ENCODE measurements around the gene RIMS4. TPM values are rescaled to one million over a fixed set of nuclear protein-coding genes. Genes with fewer than 3 reads are reported as not detected.

Gene RIMS4
- total RNA-seq (2012; rRNA removed), result not detected in 2 replicates

- no peaks in the 10 kb centered on the region for H3K36me3 ChIP-seq (ENCODE audit: insufficient read depth, low read length)
- no peak within 1 kb of the TSS for H3K4me2 ChIP-seq (ENCODE audit: low read length)
- H3K4me1 ChIP-seq (ENCODE audit: control insufficient read depth, insufficient read depth, low read length), result no peaks in the 10 kb centered on the region
- H3K9ac ChIP-seq (ENCODE audit: low read depth, low read length), result no peak within 1 kb of the TSS
- H3K4me3 ChIP-seq (ENCODE audit: low read length), result no peak within 1 kb of the TSS
- H3K27me3 ChIP-seq (ENCODE audit: control insufficient read depth, insufficient read depth, low read length), result peaks cover 74% of the 10 kb centered on the region
- no peaks in the 10 kb centered on the region for H3K9me3 ChIP-seq (replicated peaks; ENCODE audit: low read length)
These were observed at the start of gene RIMS4 for GRCh38 chr20:44810391-44811149. Gene RIMS4, minus strand, starts transcription at chr20:44810546. Its CDS starts 275 bp downstream, at chr20:44810271.

- Histone ChIP-seq H3K4me1 (ENCODE audit: control insufficient read depth, insufficient read depth, low read length) (peaks cover 12% of the 10 kb centered on the region), H3K36me3 (ENCODE audit: insufficient read depth, low read length) (no peaks in the 10 kb centered on the region), H3K27me3 (ENCODE audit: control insufficient read depth, insufficient read depth, low read length) (peaks cover 15% of the 10 kb centered on the region), H3K9me3 (replicated peaks; ENCODE audit: low read length) (no peaks in the 10 kb centered on the region), H3K4me2 (ENCODE audit: low read length) (no peak overlapping the region), H3K9ac (ENCODE audit: low read depth, low read length) (no peak overlapping the region), H3K4me3 (ENCODE audit: low read length) (no peak overlapping the region)
These were observed 48.4 kb upstream of the RIMS4 start for GRCh38 chr20:44858606-44859360.

GRCh38 chr20:44856856-44857448 is 46.6 kb upstream of the RIMS4 start:
- H3K4me3 ChIP-seq (ENCODE audit: low read length), result no peak overlapping the region
- no peak overlapping the region for H3K9ac ChIP-seq (ENCODE audit: low read depth, low read length)

GRCh38 chr20:44856442-44856841 is 46.1 kb upstream of the RIMS4 start:
- no peak overlapping the region for H3K4me3 ChIP-seq (ENCODE audit: low read length)
- no peak overlapping the region for H3K9ac ChIP-seq (ENCODE audit: low read depth, low read length)
- no peak overlapping the region for H3K4me2 ChIP-seq (ENCODE audit: low read length)
- peaks cover 24% of the 10 kb centered on the region for H3K27me3 ChIP-seq (ENCODE audit: control insufficient read depth, insufficient read depth, low read length)
- H3K4me1 ChIP-seq (ENCODE audit: control insufficient read depth, insufficient read depth, low read length), result peaks cover 3% of the 10 kb centered on the region
- no peaks in the 10 kb centered on the region for H3K36me3 ChIP-seq (ENCODE audit: insufficient read depth, low read length)
- H3K9me3 ChIP-seq (replicated peaks; ENCODE audit: low read length), result no peaks in the 10 kb centered on the region

More at GRCh38 chr20:44856856-44857448, 46.6 kb upstream of the RIMS4 start:
- Histone ChIP-seq H3K4me1 (ENCODE audit: control insufficient read depth, insufficient read depth, low read length) (peaks cover 6% of the 10 kb centered on the region), H3K9me3 (replicated peaks; ENCODE audit: low read length) (no peaks in the 10 kb centered on the region), H3K27me3 (ENCODE audit: control insufficient read depth, insufficient read depth, low read length) (peaks cover 20% of the 10 kb centered on the region), H3K4me2 (ENCODE audit: low read length) (no peak overlapping the region), H3K36me3 (ENCODE audit: insufficient read depth, low read length) (no peaks in the 10 kb centered on the region)

GRCh38 chr20:44851545-44851944 is 41.2 kb upstream of the RIMS4 start:
- H3K4me3 ChIP-seq (ENCODE audit: low read length), result no peak overlapping the region
- no peaks in the 10 kb centered on the region for H3K36me3 ChIP-seq (ENCODE audit: insufficient read depth, low read length)
- H3K4me1 ChIP-seq (ENCODE audit: control insufficient read depth, insufficient read depth, low read length), result no peaks in the 10 kb centered on the region
- peaks cover 53% of the 10 kb centered on the region for H3K27me3 ChIP-seq (ENCODE audit: control insufficient read depth, insufficient read depth, low read length)
- H3K4me2 ChIP-seq (ENCODE audit: low read length), result no peak overlapping the region
- no peaks in the 10 kb centered on the region for H3K9me3 ChIP-seq (replicated peaks; ENCODE audit: low read length)
- H3K9ac ChIP-seq (ENCODE audit: low read depth, low read length), result no peak overlapping the region

- Histone ChIP-seq H3K9ac (ENCODE audit: low read depth, low read length) (no peak overlapping the region), H3K4me3 (ENCODE audit: low read length) (no peak overlapping the region), H3K4me1 (ENCODE audit: control insufficient read depth, insufficient read depth, low read length) (no peaks in the 10 kb centered on the region), H3K9me3 (replicated peaks; ENCODE audit: low read length) (no peaks in the 10 kb centered on the region), H3K36me3 (ENCODE audit: insufficient read depth, low read length) (no peaks in the 10 kb centered on the region), H3K4me2 (ENCODE audit: low read length) (no peak overlapping the region), H3K27me3 (ENCODE audit: control insufficient read depth, insufficient read depth, low read length) (peaks cover 49% of the 10 kb centered on the region)
These were observed 40.5 kb upstream of the RIMS4 start for GRCh38 chr20:44850837-44851236.

GRCh38 chr20:44850272-44850671 is 39.9 kb upstream of the RIMS4 start:
- no peak overlapping the region for H3K9ac ChIP-seq (ENCODE audit: low read depth, low read length)
- no peaks in the 10 kb centered on the region for H3K36me3 ChIP-seq (ENCODE audit: insufficient read depth, low read length)
- no peaks in the 10 kb centered on the region for H3K9me3 ChIP-seq (replicated peaks; ENCODE audit: low read length)
- H3K4me3 ChIP-seq (ENCODE audit: low read length), result no peak overlapping the region
- no peaks in the 10 kb centered on the region for H3K4me1 ChIP-seq (ENCODE audit: control insufficient read depth, insufficient read depth, low read length)
- H3K4me2 ChIP-seq (ENCODE audit: low read length), result no peak overlapping the region
- peaks cover 53% of the 10 kb centered on the region for H3K27me3 ChIP-seq (ENCODE audit: control insufficient read depth, insufficient read depth, low read length)

- Histone ChIP-seq H3K4me3 (ENCODE audit: low read length) (no peak overlapping the region), H3K4me1 (ENCODE audit: control insufficient read depth, insufficient read depth, low read length) (no peaks in the 10 kb centered on the region), H3K4me2 (ENCODE audit: low read length) (no peak overlapping the region)
These were observed 39.4 kb upstream of the RIMS4 start for GRCh38 chr20:44849703-44850102.

GRCh38 chr20:44848254-44849015 is 38.1 kb upstream of the RIMS4 start:
- Histone ChIP-seq H3K9ac (ENCODE audit: low read depth, low read length) (no peak overlapping the region), H3K9me3 (replicated peaks; ENCODE audit: low read length) (no peaks in the 10 kb centered on the region), H3K27me3 (ENCODE audit: control insufficient read depth, insufficient read depth, low read length) (peaks cover 49% of the 10 kb centered on the region), H3K4me1 (ENCODE audit: control insufficient read depth, insufficient read depth, low read length) (no peaks in the 10 kb centered on the region), H3K4me2 (ENCODE audit: low read length) (no peak overlapping the region), H3K4me3 (ENCODE audit: low read length) (no peak overlapping the region), H3K36me3 (ENCODE audit: insufficient read depth, low read length) (no peaks in the 10 kb centered on the region)

More at GRCh38 chr20:44849703-44850102, 39.4 kb upstream of the RIMS4 start:
- Histone ChIP-seq H3K9me3 (replicated peaks; ENCODE audit: low read length) (no peaks in the 10 kb centered on the region), H3K27me3 (ENCODE audit: control insufficient read depth, insufficient read depth, low read length) (peaks cover 58% of the 10 kb centered on the region), H3K36me3 (ENCODE audit: insufficient read depth, low read length) (no peaks in the 10 kb centered on the region), H3K9ac (ENCODE audit: low read depth, low read length) (no peak overlapping the region)

GRCh38 chr20:44843876-44844275 is 33.5 kb upstream of the RIMS4 start:
- no peaks in the 10 kb centered on the region for H3K9me3 ChIP-seq (replicated peaks; ENCODE audit: low read length)
- peaks cover 57% of the 10 kb centered on the region for H3K27me3 ChIP-seq (ENCODE audit: control insufficient read depth, insufficient read depth, low read length)
- H3K4me3 ChIP-seq (ENCODE audit: low read length), result no peak overlapping the region
- H3K36me3 ChIP-seq (ENCODE audit: insufficient read depth, low read length), result no peaks in the 10 kb centered on the region
- no peaks in the 10 kb centered on the region for H3K4me1 ChIP-seq (ENCODE audit: control insufficient read depth, insufficient read depth, low read length)
- H3K4me2 ChIP-seq (ENCODE audit: low read length), result no peak overlapping the region
- no peak overlapping the region for H3K9ac ChIP-seq (ENCODE audit: low read depth, low read length)

- H3K9me3 ChIP-seq (replicated peaks; ENCODE audit: low read length), result no peaks in the 10 kb centered on the region
- no peak overlapping the region for H3K9ac ChIP-seq (ENCODE audit: low read depth, low read length)
These were observed 31.6 kb upstream of the RIMS4 start for GRCh38 chr20:44841955-44842354.

More at GRCh38 chr20:44841955-44842354, 31.6 kb upstream of the RIMS4 start:
- Histone ChIP-seq H3K36me3 (ENCODE audit: insufficient read depth, low read length) (no peaks in the 10 kb centered on the region), H3K4me1 (ENCODE audit: control insufficient read depth, insufficient read depth, low read length) (no peaks in the 10 kb centered on the region), H3K27me3 (ENCODE audit: control insufficient read depth, insufficient read depth, low read length) (peaks cover 64% of the 10 kb centered on the region), H3K4me3 (ENCODE audit: low read length) (no peak overlapping the region), H3K4me2 (ENCODE audit: low read length) (no peak overlapping the region)

Measured in skeletal muscle satellite cell (primary cell).